ENCODE data around the gene PSMG3. TPM values are rescaled to one million over a fixed set of nuclear protein-coding genes. Genes with fewer than 3 reads are reported as not detected.

The PSMG3 gene
- polyA plus RNA-seq, 1 experiment = 31.1 TPM

GRCh38 chr7:1597066-1597760, 27.4 kb upstream of the PSMG3 start:
- Histone ChIP-seq H3K27ac (ENCODE audit: low read depth, low read length) (no peak overlapping the region), H3K27me3 (ENCODE audit: control insufficient read depth, insufficient read depth, low read length) (peaks cover 46% of the 10 kb centered on the region), H3K9me3 (ENCODE audit: control insufficient read depth, insufficient read depth, low read length) (peaks cover 4% of the 10 kb centered on the region; the same call in 1 of the 2 replicates), H3K4me3 (ENCODE audit: low read depth, low read length) (no peak overlapping the region)
- DNase-seq (ENCODE audit: low read depth, low spot score) = no peak
- no peak for TF ChIP-seq CTCF (IDR thresholded peaks at IDR 0.05; ENCODE audit: low read depth, low read length)
- ChIA-PET POLR2A (no interaction called here), CTCF (no interaction called here)

- POLR2A ChIA-PET = no interaction called here
Observed at GRCh38 chr7:1596181-1597043, 26.6 kb upstream of the PSMG3 start.

GRCh38 chr7:1595636-1596035, 25.8 kb upstream of the PSMG3 start:
- Histone ChIP-seq H3K4me3 (ENCODE audit: low read depth, low read length) (no peak overlapping the region), H3K27ac (ENCODE audit: low read depth, low read length) (no peak overlapping the region), H3K27me3 (ENCODE audit: control insufficient read depth, insufficient read depth, low read length) (peaks cover 54% of the 10 kb centered on the region), H3K9me3 (ENCODE audit: control insufficient read depth, insufficient read depth, low read length) (peaks cover 4% of the 10 kb centered on the region; the same call in 1 of the 2 replicates)
- ChIA-PET CTCF (no interaction called here), POLR2A (interaction anchor here (0.6 kb wide), 1 partner anchor 804 kb away, joined by 4 read pairs; no protein-coding TSS in a partner anchor)
- TF ChIP-seq CTCF (IDR thresholded peaks at IDR 0.05; ENCODE audit: low read depth, low read length) = no peak
- no peak for DNase-seq (ENCODE audit: low read depth, low spot score)

More at GRCh38 chr7:1596181-1597043, 26.6 kb upstream of the PSMG3 start:
- TF ChIP-seq CTCF (IDR thresholded peaks at IDR 0.05; ENCODE audit: low read depth, low read length) = no peak
- peaks cover 4% of the 10 kb centered on the region; the same call in 1 of the 2 replicates for H3K9me3 ChIP-seq (ENCODE audit: control insufficient read depth, insufficient read depth, low read length)
- no peak overlapping the region for H3K27ac ChIP-seq (ENCODE audit: low read depth, low read length)
- CTCF ChIA-PET = no interaction called here
- no peak for DNase-seq (ENCODE audit: low read depth, low spot score)
- H3K4me3 ChIP-seq (ENCODE audit: low read depth, low read length) = no peak overlapping the region
- H3K27me3 ChIP-seq (ENCODE audit: control insufficient read depth, insufficient read depth, low read length) = peaks cover 51% of the 10 kb centered on the region

- no peak overlapping the region for H3K27ac ChIP-seq (ENCODE audit: low read depth, low read length)
- CTCF ChIA-PET = no interaction called here
- H3K9me3 ChIP-seq (ENCODE audit: control insufficient read depth, insufficient read depth, low read length) = peaks cover 4% of the 10 kb centered on the region; the same call in 1 of the 2 replicates
- no peak overlapping the region for H3K4me3 ChIP-seq (ENCODE audit: low read depth, low read length)
- TF ChIP-seq CTCF (IDR thresholded peaks at IDR 0.05; ENCODE audit: low read depth, low read length) = no peak
- POLR2A ChIA-PET = no interaction called here
- peaks cover 59% of the 10 kb centered on the region for H3K27me3 ChIP-seq (ENCODE audit: control insufficient read depth, insufficient read depth, low read length)
- DNase-seq (ENCODE audit: low read depth, low spot score) = no peak
Observed at GRCh38 chr7:1595027-1595426, 25.2 kb upstream of the PSMG3 start.

GRCh38 chr7:1593904-1594421, 24.1 kb upstream of the PSMG3 start:
- no peak for DNase-seq (ENCODE audit: low read depth, low spot score)
- H3K27ac ChIP-seq (ENCODE audit: low read depth, low read length) = no peak overlapping the region
- H3K27me3 ChIP-seq (ENCODE audit: control insufficient read depth, insufficient read depth, low read length) = peaks cover 60% of the 10 kb centered on the region
- POLR2A ChIA-PET = no interaction called here
- no peak overlapping the region for H3K4me3 ChIP-seq (ENCODE audit: low read depth, low read length)
- TF ChIP-seq CTCF (IDR thresholded peaks at IDR 0.05; ENCODE audit: low read depth, low read length) = no peak
- peaks cover 7% of the 10 kb centered on the region for H3K9me3 ChIP-seq (ENCODE audit: control insufficient read depth, insufficient read depth, low read length)
- CTCF ChIA-PET = no interaction called here

Measured in AG04450 (cell line).